HG02981 (cell line): ENCODE data around the gene SNTG2.
"Not testable (repeated sequence)": the region's sequence is repeated elsewhere in the genome, so short reads cannot be mapped to it uniquely, and the experiment has no call there.

Experiments
- ATAC-seq: cut with Tn5 transposase; IDR thresholded peaks from one replicate; pipeline ENCODE4 v1.9.1; 2021; ENCODE audit warnings: mild to moderate bottlenecking, moderate library complexity; ENCODE audit not compliant: unreplicated experiment

The SNTG2 gene

DNA sequence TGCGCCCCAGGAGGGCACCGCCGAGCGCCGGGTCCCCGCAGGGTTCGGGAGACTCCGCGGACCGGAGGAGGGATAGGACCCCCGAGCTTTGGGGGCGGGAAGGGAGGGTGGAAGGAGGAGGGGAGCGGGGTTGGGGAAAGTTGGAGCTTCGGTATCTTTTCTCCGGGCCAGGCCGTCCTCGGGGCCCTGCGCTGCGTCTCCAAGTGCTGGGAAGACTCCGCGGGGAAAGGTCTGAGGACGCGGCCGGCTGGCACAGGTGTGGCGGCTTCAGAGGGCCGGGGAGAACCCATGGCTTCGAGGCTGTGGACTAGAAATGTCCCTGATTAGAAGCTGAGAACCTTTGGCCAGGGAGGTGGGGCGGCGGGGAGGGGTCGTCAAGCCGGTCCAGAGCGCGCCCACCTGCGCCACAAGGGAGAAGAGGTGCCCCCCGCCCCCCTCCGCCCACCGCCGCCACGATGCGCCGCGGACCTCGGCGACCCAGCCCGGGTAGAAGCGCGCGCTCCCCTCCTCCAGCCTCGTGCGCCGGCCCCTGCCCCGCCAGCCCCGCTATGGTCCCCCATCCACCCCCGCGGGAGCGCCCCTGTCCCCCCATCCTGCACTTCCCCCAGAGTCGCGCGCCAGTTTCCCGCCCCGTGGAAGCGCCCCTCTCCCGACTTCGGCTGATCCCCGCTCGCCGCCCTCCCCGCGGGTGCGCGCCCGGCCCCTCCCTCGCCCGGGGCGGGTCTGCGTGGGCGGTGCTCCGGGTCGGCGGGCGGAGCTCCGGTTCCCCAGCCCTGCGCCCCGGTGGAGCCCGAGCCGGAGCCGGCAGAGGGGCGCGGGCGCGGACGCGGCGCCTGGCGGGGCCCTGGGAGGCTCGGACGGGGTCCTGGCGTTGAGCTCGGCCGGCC is at the start of gene SNTG2:
SNTG2 (plus strand) TSS at position 770 of the 887 bp plus-strand sequence. CDS start 148 bp downstream, outside the sequence.
- peak; percentile 36 for ATAC-seq

DNA sequence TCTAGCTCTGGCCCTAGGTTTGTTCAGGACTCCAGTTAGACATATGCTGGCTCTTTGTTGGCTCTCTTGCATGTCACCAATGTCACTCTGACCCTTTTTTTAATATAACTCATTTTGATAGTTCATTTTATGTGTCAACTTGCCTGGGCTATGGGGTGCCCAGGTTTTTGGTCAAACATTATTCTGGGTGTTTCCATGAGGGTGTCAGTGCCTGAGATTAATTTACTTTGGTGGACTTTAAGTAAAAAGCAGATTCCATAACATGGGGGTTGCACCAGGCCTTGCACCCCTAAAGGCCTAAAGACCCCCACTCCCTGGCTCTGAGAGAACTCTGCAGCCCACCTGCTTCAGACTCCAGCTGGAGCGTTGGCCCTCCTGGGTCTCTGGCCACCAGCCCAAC is 48.1 kb upstream of the SNTG2 start:
- no peak for ATAC-seq

DNA sequence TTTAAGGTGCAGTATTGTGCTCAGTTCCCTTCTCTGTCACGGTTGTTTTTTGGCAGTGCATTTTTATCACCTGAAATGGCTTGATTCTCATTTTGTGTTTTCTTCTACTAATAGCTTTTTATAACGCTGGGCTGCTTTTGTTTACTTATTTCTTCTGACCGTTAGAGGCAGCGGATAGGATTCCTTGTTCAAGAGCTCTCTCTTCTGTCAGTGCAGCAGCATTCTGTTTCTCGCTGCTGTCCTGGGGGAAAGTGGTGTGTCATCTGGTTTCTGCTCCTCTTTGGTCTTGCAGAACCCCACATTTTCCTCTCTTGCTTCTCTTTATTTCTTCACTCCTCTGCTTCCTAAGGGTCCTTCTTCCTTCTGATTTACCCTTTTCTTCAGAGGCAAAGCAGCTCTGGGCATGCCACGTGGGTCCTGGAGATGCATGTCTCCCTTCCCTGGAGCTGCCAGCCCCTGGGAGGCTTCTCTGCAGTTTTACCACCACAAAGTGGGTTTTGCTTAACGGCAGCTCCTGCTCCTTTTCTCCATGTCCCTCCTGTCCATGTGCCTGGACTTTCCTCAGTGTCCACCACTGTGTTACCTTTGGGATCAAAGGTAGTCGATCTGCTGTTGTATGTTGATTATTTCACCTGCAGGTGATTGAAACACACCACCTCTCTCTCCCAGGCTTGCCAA is 47.3 kb upstream of the SNTG2 start:
- no peak for ATAC-seq

DNA sequence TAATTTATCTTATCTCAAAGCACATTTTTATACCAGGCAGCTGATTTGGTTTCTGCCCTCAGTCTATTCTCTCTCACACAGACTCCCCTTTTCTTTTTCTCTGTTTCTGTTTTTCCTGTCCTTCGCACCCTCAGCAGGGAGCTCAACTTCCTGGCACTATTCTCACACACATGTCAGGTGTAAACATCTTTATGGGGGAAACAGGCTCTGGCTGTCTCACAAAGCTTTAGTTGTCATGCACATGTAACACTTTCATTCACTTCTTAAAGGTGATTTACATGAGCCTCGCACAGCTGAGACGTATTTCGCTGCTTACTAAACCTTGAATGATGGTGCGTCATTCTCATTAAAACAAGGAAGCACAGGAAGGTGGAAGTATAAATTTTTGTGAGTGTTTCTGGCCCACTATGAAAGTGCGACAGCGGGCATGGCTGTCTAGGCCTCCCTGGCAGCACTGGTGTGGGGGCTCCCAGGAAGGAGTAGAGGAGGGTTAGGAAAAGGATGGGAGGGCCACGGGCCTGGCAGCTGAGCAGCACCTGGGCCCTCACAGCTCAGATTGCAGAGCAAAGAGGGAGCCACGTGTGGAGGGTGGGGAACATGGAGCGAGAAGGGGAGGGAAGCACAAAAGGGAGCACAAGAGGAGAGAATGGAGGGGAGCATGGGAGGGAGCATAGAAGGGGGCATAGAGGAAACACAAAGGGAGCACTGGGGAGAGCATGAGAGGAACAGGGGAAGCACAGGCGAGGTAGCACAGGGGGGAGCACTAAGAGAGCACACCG is 46.2 kb upstream of the SNTG2 start:
- no peak for ATAC-seq

DNA sequence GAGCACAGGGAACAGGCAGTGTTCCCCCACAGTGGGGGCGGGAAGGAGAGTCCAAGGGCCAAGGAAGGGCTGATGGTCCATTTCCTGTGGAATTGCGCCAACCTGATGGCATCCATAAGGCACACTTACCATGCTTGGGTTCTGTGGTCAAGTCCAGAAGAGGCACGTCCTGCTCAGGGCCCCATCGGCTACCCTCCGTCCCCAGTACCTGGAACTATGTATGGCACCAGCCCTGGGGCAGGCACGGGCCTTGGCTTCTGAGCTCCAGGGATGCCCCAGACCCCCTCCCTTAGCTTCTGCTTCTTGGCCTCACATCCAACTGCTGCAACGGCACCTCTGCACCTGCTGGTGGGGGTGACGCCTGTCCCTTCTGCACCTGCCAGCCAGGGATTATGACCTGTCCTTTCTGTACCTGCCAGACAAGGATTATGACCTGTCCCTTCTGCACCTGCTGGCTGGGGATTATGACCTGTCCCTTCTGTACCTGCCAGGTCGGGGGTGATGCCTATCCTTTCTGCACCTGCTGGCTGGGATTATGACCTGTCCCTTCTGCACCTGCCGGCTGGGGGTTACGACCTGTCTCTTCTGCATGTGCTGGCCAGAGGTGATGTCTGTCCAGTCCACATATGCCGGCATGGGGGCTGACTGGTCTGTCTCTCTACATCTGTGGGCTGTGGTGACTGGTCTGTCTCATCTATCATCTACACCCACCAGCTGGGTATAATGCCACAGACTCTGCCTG is 45.4 kb upstream of the SNTG2 start:
- no peak for ATAC-seq

DNA sequence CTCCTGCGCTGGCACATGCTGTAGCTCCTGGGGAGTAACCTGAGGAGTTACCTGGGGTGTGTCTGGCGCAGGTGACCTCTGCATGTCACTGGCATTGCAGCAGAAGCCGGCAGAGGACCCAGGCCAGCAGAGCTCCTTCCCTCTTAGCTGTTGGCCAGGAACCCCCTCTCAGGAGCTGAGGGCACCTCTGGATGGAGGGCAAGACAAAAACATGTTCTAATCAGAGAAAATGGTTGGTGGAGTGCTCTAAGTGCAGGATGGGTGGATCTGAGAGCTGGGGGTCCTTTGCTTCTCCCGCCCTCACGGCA is 44.9 kb upstream of the SNTG2 start:
- no peak for ATAC-seq

DNA sequence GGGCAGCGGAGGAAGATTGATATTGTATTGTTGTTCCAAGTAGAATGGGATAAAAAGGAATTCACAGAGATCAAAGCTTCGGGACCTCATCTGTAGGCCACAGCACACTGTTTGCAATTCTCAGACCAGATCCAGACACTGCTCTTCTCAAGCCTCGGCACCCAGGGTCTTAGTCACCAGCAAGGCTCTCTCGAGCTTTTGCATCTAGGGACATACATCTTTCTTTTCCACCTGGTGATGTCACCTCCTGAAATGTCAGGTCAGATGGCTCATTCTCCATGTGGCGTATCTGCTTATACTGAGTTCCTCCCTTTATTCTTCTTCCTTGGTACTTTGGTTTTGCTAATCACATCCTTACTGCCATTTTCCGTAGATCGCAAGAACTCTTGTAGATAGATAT is 42.9 kb upstream of the SNTG2 start:
- no peak for ATAC-seq

DNA sequence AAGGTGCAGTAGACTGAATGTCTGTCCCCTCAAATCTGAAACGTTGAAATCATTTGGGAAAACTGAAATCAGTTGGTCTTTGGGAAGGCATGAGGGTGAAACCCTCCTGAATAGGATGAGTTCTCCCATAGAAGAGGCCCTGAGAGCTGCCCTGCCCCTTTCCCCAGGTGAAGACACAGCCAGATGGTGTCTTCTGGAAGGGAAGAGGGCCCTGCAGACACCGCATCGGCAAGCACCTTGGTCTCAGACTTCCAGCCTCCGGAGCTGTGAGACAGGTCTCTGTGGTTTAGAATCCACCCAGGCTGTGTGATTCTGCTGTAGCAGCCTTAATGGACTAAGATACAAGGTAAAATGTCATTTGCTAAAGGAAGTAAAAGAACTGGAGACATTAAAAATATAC is 42.1 kb upstream of the SNTG2 start:
- no peak for ATAC-seq

DNA sequence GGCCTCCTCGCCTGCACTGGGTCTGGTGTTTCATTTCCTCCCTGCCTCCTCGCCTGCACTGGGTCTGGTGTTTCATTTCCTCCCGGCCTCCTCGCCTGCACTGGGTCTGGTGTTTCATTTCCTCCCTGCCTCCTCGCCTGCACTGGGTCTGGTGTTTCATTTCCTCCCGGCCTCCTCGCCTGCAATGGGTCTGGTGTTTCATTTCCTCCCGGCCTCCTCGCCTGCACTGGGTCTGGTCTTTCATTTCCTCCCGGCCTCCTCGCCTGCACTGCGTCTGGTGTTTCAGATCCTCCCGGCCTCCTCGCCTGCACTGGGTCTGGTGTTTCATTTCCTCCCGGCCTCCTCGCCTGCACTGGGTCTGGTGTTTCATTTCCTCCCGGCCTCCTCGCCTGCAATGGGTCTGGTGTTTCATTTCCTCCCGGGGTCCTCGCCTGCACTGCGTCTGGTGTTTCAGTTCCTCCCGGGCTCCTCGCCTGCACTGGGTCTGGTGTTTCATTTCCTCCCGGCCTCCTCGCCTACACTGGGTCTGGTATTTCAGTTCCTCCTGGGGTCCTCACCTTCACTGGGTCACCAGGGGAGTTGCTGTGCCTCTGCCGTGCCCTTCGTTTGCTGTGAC is 40.8 kb upstream of the SNTG2 start:
- ATAC-seq, result not testable (repeated sequence)

DNA sequence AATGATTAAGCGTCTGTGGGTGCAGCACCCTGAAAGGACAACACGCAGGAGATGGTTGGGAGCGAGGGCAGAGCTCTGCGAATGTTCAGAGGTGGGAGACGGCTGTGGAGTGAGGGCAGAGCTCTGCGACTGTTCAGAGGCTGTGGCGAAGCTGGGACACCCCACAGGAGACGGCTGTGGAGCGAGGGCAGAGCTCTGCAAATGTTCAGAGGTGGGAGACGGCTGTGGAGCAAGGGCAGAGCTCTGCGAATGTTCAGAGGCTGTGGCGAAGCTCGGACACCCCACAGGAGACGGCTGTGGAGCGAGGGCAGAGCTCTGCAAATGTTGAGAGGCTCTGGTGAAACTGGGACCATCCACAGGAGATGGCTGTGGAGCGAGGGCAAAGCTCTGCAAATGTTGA is 40.0 kb upstream of the SNTG2 start:
- no peak for ATAC-seq

DNA sequence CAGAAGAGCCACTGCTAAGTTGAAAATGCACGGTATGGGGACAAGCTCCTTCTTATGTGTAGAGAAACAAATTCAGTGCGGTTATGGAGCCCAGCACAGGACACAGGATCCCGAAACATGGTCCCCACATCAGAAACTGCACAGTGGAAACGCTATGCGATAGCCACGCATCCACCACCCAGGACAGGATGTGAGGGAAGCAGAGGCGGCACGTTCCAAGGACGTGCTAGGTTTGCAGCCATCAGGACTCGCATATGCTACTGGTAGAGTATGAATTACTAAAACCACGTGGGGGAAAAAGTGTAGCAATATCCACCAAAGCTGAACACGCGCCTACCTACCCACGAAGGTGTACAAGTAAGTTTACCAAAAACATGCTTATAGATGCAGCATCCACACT is 34.7 kb upstream of the SNTG2 start:
- ATAC-seq, result no peak

DNA sequence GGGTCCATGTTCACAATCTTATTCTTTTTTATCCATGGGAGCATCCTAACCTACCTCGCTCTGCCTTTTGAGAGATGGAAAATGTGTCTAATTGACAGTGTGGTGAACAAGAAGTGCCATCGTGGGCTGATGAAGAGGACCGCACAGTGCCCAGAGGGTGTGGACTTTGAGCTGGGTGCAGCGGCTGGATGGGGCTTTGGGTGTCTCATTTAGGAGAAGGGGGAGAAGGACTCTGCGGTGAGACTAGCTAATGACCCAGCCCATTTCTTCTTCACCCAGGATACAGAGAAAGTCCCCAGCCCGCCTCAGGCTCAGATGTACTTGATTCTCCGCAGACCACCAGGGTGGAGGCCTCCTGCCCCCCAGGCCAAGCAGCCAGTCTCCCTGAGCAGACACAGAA is 33.7 kb upstream of the SNTG2 start:
- no peak for ATAC-seq

DNA sequence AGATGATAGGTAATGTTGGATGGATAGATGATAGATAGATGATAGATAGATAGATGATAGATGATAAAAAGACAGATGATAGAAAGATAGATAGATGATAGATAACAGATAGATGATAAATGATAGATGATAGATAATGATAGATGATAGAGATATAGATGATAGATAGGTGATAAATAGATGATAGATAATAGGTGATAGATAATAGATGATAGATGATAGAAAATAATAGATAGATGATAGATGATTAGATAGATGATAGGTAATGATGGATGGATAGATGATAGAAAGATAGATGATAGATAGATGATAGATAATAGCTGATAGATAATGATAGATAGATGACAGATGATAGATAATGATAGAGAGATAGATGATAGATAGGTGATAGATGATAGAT is 31.0 kb upstream of the SNTG2 start:
- no peak for ATAC-seq

DNA sequence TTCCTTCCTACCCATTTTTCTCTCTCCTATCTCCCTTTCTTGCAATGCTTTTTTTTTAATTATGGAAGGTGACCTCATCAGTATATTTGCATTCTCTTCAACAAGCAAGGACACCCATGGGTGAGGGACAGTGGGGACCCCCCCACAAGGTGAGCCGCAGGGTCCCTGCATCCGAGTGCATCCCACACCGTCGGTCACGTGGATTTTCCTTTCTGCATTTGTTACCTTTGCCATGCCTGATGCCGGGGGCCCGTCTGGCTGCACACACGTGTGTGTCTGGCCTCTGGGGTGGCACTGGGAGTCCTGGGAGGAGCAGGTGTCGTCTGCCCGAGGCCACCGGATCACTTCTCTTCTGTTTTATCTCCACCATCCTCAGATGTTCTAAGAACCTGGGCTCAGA is 30.1 kb upstream of the SNTG2 start:
- ATAC-seq, result no peak

DNA sequence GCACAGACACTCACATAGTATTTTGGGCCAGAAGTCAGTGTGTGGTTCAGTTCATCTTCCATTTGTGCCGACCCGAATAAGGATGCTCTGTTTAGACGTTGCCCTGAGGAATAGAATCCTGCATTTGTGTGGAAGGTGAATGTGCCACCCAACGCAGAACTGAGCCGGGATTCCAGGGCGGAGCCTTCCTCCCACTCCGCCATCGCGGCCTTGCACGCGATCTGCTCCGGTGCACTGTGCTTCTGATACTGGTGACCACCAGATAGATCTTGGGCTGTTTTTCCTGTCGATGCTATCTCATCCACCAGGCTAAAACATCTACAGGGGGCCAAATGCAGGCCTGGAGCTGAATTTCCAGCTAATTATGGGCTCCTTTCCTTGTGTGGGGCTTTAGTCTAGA is 29.6 kb upstream of the SNTG2 start:
- no peak for ATAC-seq

DNA sequence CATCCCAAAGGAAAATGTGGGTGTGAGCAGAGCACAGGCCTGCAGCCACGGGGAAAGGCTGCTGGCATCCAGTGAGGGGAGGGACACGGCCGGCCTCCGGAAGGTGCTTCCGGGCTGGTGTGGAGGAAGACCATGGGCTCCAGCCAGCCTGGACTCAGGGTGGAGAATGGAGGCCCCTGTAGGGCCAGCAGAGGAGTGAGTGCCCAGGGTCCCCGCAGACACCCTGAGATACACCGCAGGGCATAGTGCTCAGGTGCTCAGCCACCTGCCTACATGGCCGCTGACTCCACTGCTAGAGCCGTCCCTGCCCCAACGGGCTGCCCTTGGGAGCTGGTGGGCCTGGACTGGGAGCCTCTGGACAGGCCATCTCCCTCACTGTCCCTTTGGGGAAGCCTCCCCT is 28.5 kb upstream of the SNTG2 start:
- no peak for ATAC-seq

DNA sequence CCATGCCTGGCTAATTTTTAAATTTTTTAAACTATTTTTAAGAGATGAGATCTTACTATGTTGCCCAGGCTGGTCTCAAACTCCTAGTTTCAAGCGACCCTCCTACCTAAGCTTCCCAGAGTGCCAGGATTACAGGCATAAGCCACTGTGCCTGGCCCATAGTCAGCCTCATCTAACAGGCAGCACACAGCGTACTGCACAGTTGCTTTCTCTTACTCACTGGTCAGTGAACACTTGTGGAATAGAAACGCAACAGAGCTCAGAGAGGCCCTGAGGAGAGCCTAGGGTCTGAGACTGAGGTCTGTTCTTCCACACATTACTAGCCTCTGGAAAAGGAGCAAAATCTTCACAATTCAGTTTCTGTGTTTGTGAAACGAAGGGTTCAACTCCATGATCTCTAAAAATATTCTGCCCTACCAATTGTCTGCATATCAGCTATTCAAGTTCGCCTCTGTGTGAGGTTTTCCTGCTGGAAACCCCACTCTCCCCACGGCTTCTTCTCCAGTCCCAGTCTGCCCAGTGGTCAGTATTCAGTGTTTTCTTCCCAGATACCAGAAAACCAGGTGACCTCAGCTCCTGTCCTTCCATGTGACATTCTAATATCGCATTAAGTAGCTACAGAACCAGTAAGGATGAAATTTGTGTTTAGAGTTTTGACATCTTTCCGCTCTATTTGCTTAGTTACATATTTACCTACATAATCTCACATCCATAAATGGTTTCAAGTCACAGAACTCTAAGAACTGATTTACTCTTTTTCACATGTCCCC is 26.6 kb upstream of the SNTG2 start:
- no peak for ATAC-seq

DNA sequence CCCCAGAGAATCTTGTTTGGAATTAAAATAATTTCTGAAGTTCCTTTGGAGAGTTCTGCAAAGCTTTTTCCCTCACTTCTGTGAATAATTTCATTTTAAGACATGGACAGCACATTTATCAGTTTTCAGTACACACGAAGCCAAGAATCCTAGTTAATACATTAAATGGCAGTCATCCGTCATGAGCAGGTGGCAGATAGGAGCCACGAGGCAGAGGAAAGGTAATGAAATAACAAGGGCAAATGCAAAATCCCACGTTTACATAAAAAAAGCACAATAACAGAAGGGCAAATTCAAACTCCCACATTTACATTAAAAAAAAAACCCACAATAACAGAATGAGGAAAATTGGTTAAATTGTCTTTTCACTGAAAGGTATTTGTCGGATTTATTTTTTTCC is 25.9 kb upstream of the SNTG2 start:
- no peak for ATAC-seq

DNA sequence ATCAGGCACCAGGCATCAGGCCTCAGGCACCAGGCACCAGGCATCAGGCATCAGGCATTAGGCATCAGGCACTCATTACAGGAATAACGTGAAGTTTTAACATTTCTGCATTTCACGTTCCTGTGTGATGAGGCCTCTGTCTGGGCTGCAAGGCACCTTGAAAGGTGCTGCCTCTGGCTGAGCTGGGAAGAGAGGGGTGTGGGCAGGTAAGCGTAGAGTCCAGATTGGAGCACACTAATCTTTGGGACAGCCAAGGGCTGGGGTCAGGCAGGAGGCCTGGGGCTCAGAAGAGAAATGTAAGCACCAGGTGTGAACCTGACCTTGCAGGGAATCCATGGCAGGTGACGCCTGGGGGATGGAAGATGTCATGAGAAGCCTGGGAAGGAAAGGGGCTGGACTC is 25.3 kb upstream of the SNTG2 start:
- no peak for ATAC-seq

DNA sequence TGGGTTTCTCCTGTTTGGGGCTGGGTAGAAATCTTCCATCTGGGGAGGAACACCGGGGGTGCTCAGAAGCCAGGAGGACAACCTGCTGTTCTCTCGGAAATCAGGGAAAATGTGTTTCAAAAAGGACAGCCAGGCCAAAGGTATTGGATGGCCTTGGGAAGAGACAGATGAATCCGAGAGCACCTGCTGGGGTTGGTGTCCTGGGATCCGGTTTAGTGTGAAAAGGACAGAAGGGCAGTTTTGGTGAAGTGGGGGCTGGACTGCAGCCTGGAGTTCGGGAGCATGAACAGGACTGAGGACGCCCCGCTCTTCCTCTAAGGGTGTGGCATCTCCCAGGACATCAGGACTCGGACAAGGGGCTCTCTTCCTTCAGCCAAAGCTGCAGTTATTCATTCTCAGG is 24.9 kb upstream of the SNTG2 start:
- ATAC-seq, result no peak
